ENCODE results near the gene CUEDC1.

DNA sequence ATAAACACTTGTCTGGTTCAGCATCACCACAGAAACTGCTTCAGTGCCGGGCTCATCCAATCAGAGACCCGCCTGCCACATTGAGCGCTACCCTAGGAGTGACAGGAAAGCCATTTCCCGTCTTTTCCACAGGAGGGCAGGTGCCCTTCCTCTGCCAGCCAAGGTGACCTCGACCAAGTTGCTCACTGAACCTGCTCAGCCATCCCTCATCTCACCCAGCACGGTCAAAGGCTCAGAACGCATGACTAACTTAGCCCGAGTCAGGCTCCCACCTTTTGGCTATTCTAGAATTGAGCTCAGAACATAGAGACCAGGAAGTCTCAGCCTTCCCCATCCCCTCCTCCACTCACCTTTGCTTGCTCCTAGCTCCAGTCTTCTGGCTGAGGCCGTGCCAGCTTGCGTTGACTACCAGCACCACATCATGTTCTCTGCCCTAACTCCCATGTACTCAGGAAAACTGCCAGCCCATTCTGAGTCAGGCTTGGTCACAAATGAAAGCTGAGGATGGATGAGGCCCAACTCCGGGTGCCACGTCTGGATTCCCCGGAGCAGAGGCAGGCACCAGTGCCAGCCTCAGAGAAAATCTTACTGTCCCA is 121.0 kb downstream of the CUEDC1 start:
- TF ChIP-seq POLR2A (IDR thresholded peaks at IDR 0.05; ENCODE audit: low read depth, low read length): no peak
- TF ChIP-seq TAF1 (IDR thresholded peaks at IDR 0.05; ENCODE audit: borderline replicate concordance, low read depth, low read length): no peak
- TF ChIP-seq POLR2AphosphoS5 (IDR thresholded peaks at IDR 0.05; ENCODE audit: low read depth, low read length): no peak

All from GM12892 (cell line).